ENCODE measurements around the gene PAK5. TPM values are rescaled to one million over a fixed set of nuclear protein-coding genes. Genes with fewer than 3 reads are reported as not detected.

PAK5 gene
- total RNA-seq, 4 donors from 2014 or later: 0.07 TPM; not detected in 3

DNA sequence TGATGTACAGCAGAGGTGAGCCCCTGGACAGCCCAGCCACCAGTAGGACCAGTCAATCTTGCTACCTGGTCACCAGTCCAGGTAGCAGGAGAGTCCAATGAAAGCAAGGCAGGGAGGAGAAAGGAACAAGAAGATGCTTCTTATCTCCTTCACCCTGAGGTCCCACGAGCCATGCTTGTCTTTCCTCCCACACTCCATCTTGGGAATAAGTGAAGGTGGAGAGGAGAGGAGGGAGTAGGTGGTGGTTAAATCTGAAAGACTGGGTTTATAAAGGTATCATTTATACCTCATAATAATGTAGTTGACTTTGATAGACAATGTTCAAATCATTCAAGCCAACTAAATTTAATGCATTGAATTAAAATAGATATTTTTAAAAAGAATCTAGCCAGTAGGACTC is 288.6 kb downstream of the PAK5 start:
- Histone ChIP-seq H3K27me3 (no peaks in the 10 kb centered on the region), H3K36me3 (no peaks in the 10 kb centered on the region), H3K4me1 (no peaks in the 10 kb centered on the region), H3K4me3 (no peak overlapping the region), H3K9me3 (no peaks in the 10 kb centered on the region), H3K27ac (no peak overlapping the region)
- TF ChIP-seq POLR2A (IDR thresholded peaks at IDR 0.05): no peak
- TF ChIP-seq, protein P1, sequence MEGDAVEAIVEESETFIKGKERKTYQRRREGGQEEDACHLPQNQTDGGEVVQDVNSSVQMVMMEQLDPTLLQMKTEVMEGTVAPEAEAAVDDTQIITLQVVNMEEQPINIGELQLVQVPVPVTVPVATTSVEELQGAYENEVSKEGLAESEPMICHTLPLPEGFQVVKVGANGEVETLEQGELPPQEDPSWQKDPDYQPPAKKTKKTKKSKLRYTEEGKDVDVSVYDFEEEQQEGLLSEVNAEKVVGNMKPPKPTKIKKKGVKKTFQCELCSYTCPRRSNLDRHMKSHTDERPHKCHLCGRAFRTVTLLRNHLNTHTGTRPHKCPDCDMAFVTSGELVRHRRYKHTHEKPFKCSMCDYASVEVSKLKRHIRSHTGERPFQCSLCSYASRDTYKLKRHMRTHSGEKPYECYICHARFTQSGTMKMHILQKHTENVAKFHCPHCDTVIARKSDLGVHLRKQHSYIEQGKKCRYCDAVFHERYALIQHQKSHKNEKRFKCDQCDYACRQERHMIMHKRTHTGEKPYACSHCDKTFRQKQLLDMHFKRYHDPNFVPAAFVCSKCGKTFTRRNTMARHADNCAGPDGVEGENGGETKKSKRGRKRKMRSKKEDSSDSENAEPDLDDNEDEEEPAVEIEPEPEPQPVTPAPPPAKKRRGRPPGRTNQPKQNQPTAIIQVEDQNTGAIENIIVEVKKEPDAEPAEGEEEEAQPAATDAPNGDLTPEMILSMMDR (IDR thresholded peaks at IDR 0.05): no peak
- no peak for DNase-seq
- intact Hi-C loops (cut with DNase I; ENCODE audit: low total_unique reads): no loop called here

DNA sequence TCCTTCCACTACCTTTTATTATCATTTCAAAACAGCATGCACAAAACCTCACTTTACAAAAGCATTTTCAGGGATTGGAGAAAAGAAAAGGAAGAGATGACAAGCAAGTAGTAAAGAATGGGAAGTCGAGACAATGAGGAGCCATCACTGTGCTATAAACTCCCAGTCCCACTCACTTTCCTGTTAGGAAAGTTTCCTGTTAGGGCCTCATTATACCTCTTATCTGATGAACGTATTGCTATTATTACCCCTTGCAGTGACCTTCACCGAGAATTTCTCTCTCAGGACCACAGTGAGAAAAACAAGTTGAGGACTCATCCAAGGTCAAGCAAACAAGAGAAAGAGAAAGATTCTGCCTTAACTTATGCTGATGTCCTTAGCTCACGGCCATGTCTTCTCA is 295.7 kb downstream of the PAK5 start:
- TF ChIP-seq, protein P1 (IDR thresholded peaks at IDR 0.05): no peak
- no peak for TF ChIP-seq POLR2A (IDR thresholded peaks at IDR 0.05)
- H3K4me1 ChIP-seq: no peaks in the 10 kb centered on the region
- H3K27me3 ChIP-seq: no peaks in the 10 kb centered on the region
- no peak for DNase-seq
- intact Hi-C loops (cut with DNase I; ENCODE audit: low total_unique reads): no loop called here
- no peaks in the 10 kb centered on the region for H3K9me3 ChIP-seq
- no peak overlapping the region for H3K4me3 ChIP-seq
- no peak overlapping the region for H3K27ac ChIP-seq
- H3K36me3 ChIP-seq: no peaks in the 10 kb centered on the region

DNA sequence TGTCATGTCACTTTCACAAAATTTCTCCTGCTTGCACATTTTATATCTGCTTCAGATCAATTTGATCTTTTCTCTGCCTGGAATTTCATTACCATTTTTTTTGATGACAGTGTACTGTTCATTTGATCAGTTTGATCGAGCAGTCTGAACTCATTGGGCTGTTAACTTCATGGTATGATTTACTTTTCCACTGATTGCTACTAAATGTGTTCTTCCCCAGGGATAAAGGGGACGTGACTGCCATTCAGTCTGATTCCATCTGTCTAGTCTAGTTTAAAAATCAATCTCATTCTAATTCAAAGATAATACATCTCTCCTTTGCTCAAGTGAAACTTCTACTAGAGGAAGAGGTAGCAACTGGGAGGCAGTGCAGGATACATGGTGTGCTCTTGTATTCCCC is 303.4 kb downstream of the PAK5 start:
- no peaks in the 10 kb centered on the region for H3K9me3 ChIP-seq
- no peak for TF ChIP-seq POLR2A (IDR thresholded peaks at IDR 0.05)
- TF ChIP-seq, protein P1 (IDR thresholded peaks at IDR 0.05): no peak
- H3K36me3 ChIP-seq: no peaks in the 10 kb centered on the region
- no peak for DNase-seq
- no peaks in the 10 kb centered on the region for H3K4me1 ChIP-seq
- H3K4me3 ChIP-seq: no peak overlapping the region
- H3K27ac ChIP-seq: no peak overlapping the region
- H3K27me3 ChIP-seq: no peaks in the 10 kb centered on the region
- intact Hi-C loops (cut with DNase I; ENCODE audit: low total_unique reads): no loop called here

DNA sequence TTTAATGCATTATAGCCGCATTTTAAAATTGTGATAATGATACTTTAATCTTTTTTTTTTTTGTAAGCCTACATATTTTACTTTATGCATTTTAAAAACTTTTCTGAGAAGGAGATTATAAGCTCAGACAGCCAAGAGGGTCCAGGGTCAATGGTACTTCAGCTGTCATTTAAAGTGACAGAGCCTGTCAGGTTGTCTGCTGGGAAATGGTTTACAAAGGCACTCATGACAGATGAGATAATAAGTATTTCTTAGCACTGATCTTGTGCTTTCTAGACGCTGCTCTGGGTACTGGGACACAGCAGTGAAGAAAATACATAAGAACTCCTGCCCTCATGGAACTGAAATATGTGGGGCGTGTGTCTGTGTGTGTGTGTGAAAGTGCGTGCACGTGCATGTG is 304.9 kb downstream of the PAK5 start:
- H3K27ac ChIP-seq: no peak overlapping the region
- H3K4me1 ChIP-seq: no peaks in the 10 kb centered on the region
- TF ChIP-seq, protein P1 (IDR thresholded peaks at IDR 0.05): no peak
- TF ChIP-seq POLR2A (IDR thresholded peaks at IDR 0.05): no peak
- no peak overlapping the region for H3K4me3 ChIP-seq
- no peaks in the 10 kb centered on the region for H3K9me3 ChIP-seq
- H3K36me3 ChIP-seq: no peaks in the 10 kb centered on the region
- intact Hi-C loops (cut with DNase I; ENCODE audit: low total_unique reads): no loop called here
- DNase-seq: no peak
- no peaks in the 10 kb centered on the region for H3K27me3 ChIP-seq

- intact Hi-C loops (cut with DNase I; ENCODE audit: low total_unique reads): no loop called here
- H3K9me3 ChIP-seq: no peaks in the 10 kb centered on the region
- no peak for DNase-seq
Measured at GRCh38 chr20:9532069-9532838, 306.6 kb downstream of the PAK5 start.

More at GRCh38 chr20:9532069-9532838, 306.6 kb downstream of the PAK5 start:
- H3K4me3 ChIP-seq: no peak overlapping the region
- no peaks in the 10 kb centered on the region for H3K36me3 ChIP-seq
- TF ChIP-seq, protein P1 (IDR thresholded peaks at IDR 0.05): no peak
- no peaks in the 10 kb centered on the region for H3K4me1 ChIP-seq
- H3K27ac ChIP-seq: no peak overlapping the region
- no peaks in the 10 kb centered on the region for H3K27me3 ChIP-seq

All from uterus (tissue), 4 donors.